H1 (cell line): Measurements from ENCODE around the gene MRAP2. TPM values are rescaled to one million over a fixed set of nuclear protein-coding genes. Genes with fewer than 3 reads are reported as not detected.
A peak's percentile ranks its signal among the peaks of the same experiment; 100 is the strongest.

Source experiments
- CTCF ChIA-PET: fragments of 300-600 bp; sonication (Branson Sonifier 250); formaldehyde crosslinking; loops from one replicate; lab custom pipeline; 2021; ENCODE audit not compliant: partially characterized antibody; lab: Charles Lee
- POLR2A ChIA-PET: fragments of 300-600 bp; sonication (Branson Sonifier 250); formaldehyde crosslinking; loops from one replicate; lab custom pipeline; 2021; ENCODE audit warnings: inconsistent platforms; ENCODE audit not compliant: partially characterized antibody; lab: Charles Lee
- DNase-seq, 2 experiments: peaks; one replicate each; pipeline versions ENCODE4 v3.0.0 to v3.0.0-alpha.2; 2010 to 2022; ENCODE audit warnings: low spot score in 2 of 2, low read depth in 1 of 2, mixed read lengths in 1 of 2
- FAIRE-seq: peaks from 2 replicates; lab custom pipeline; 2011; peaks lifted over from hg19 to GRCh38; lab: Jason Lieb, UNC
- H2AFZ ChIP-seq: 2 replicates; pipeline ENCODE4 v1.8.1; 2012; ENCODE audit warnings: low read length, inconsistent platforms
- H2AK5ac ChIP-seq: 2 replicates; pipeline ENCODE4 v1.6.1; 2013; ENCODE audit warnings: low read depth, low read length
- H2BK120ac ChIP-seq: replicated peaks from 2 replicates; pipeline ENCODE3; 2013; ENCODE audit warnings: low read depth, low read length, inconsistent platforms
- H2BK12ac ChIP-seq: 2 replicates; pipeline ENCODE4 v1.6.1; 2013; ENCODE audit warnings: low read depth, low read length
- H2BK15ac ChIP-seq: 2 replicates; pipeline ENCODE4 v1.6.1; 2013; ENCODE audit warnings: low read length
- H2BK20ac ChIP-seq: 2 replicates; pipeline ENCODE4 v1.6.1; 2013; ENCODE audit warnings: low read length
- H2BK5ac ChIP-seq: 2 replicates; pipeline ENCODE4 v1.6.1; 2013; ENCODE audit warnings: low read depth, low read length
- H3K14ac ChIP-seq: 2 replicates; pipeline ENCODE4 v1.6.1; 2013; ENCODE audit warnings: inconsistent platforms; ENCODE audit not compliant: insufficient read length
- H3K18ac ChIP-seq: 2 replicates; pipeline ENCODE4 v1.6.1; 2013; ENCODE audit warnings: low read length; ENCODE audit errors: extremely low read depth
- H3K23ac ChIP-seq: 2 replicates; pipeline ENCODE4 v1.6.1; 2013; ENCODE audit warnings: inconsistent platforms; ENCODE audit not compliant: insufficient read length
- H3K23me2 ChIP-seq: 2 replicates; pipeline ENCODE4 v1.6.1; 2013; ENCODE audit warnings: low read depth, low read length
- H3K27ac ChIP-seq: 2 replicates; pipeline ENCODE4 v1.6.1; 2011; ENCODE audit warnings: low read depth, low read length, inconsistent platforms
- H3K27me3 ChIP-seq, 4 experiments: replicated peaks in 1 of 4; 1 replicate in 1 of 4; 2 replicates in 3 of 4; pipeline versions ENCODE4 v1.6.1 to v1.8.1; 2011 to 2013; ENCODE audit warnings: low read length in 3 of 4, mild to moderate bottlenecking in 3 of 4, inconsistent platforms in 2 of 4, mixed read lengths in 2 of 4, moderate library complexity in 1 of 4; ENCODE audit not compliant: control insufficient read depth in 3 of 4, insufficient read depth in 3 of 4; ENCODE audit errors: extremely low read depth in 1 of 4
- H3K36me3 ChIP-seq, 4 experiments: 2 replicates each; pipeline versions ENCODE4 v1.6.1 to v1.8.1; 2011 to 2013; ENCODE audit warnings: mild to moderate bottlenecking in 4 of 4, low read length in 3 of 4, moderate library complexity in 2 of 4, control low read depth in 1 of 4, inconsistent platforms in 1 of 4; ENCODE audit not compliant: insufficient read depth in 4 of 4, control insufficient read depth in 2 of 4
- H3K4ac ChIP-seq: replicated peaks from 2 replicates; pipeline ENCODE3; 2013; ENCODE audit warnings: low read length, low read depth, mixed read lengths, inconsistent platforms; ENCODE audit not compliant: insufficient read length
- H3K4me1 ChIP-seq, 4 experiments: replicated peaks in 1 of 4; 1 replicate in 1 of 4; 2 replicates in 3 of 4; pipeline versions ENCODE4 v1.6.1 to v1.8.1; 2011 to 2013; ENCODE audit warnings: low read length in 3 of 4, inconsistent platforms in 2 of 4, mixed read lengths in 1 of 4; ENCODE audit not compliant: insufficient read depth in 4 of 4, control insufficient read depth in 3 of 4
- H3K4me2 ChIP-seq, 2 experiments: 2 replicates each; pipeline versions ENCODE4 v1.6.1 to v1.8.1; 2011 to 2013; ENCODE audit warnings: low read depth in 2 of 2, low read length in 2 of 2, control low read depth in 1 of 2, inconsistent platforms in 1 of 2, mild to moderate bottlenecking in 1 of 2; ENCODE audit not compliant: insufficient read depth in 1 of 2
- H3K4me3 ChIP-seq, 4 experiments: fragments of 200-600, 300-600 bp in 1 of 4; sonication (generic), shearing (Covaris generic), sonication (Bioruptor Twin) in 1 of 4; 2 replicates each; pipeline versions ENCODE4 v1.5.1 to v1.8.1; 2011 to 2016; ENCODE audit warnings: low read length in 4 of 4, low read depth in 3 of 4, control low read depth in 2 of 4, inconsistent platforms in 2 of 4, mild to moderate bottlenecking in 2 of 4, mixed read lengths in 1 of 4, moderate library complexity in 1 of 4; ENCODE audit not compliant: insufficient read depth in 2 of 4; ENCODE audit errors: extremely low read depth in 1 of 4
- H3K56ac ChIP-seq: replicated peaks from 2 replicates; pipeline ENCODE3; 2013; ENCODE audit warnings: low read depth, mild to moderate bottlenecking, mixed read lengths, low read length, inconsistent platforms; ENCODE audit not compliant: insufficient read length
- H3K79me1 ChIP-seq: 2 replicates; pipeline ENCODE4 v1.6.1; 2013; ENCODE audit warnings: low read depth, low read length, control low read depth
- H3K79me2 ChIP-seq, 2 experiments: 2 replicates each; pipeline versions ENCODE4 v1.6.1 to v1.8.1; 2012 to 2013; ENCODE audit warnings: low read length in 2 of 2, mild to moderate bottlenecking in 2 of 2, inconsistent platforms in 1 of 2; ENCODE audit not compliant: insufficient read depth in 2 of 2, control insufficient read depth in 1 of 2
- H3K9ac ChIP-seq, 4 experiments: replicated peaks in 1 of 4; 1 replicate in 1 of 4; 2 replicates in 3 of 4; pipeline versions ENCODE4 v1.6.1 to v1.8.1; 2011 to 2013; ENCODE audit warnings: low read depth in 3 of 4, low read length in 3 of 4, control low read depth in 2 of 4, mild to moderate bottlenecking in 2 of 4, moderate library complexity in 2 of 4, inconsistent platforms in 1 of 4; ENCODE audit errors: extremely low read depth in 1 of 4
- H3K9me3 ChIP-seq, 2 experiments: 2 replicates each; pipeline versions ENCODE4 v1.6.1 to v1.8.1; 2012 to 2013; ENCODE audit warnings: mild to moderate bottlenecking in 2 of 2, moderate library complexity in 2 of 2, control low read depth in 1 of 2, inconsistent platforms in 1 of 2, low read depth in 1 of 2, low read length in 1 of 2, mixed read lengths in 1 of 2; ENCODE audit not compliant: insufficient read depth in 2 of 2
- H4K20me1 ChIP-seq, 2 experiments: replicated peaks in 1 of 2; 2 replicates each; pipeline versions ENCODE3 to v1.8.1; 2011 to 2013; ENCODE audit warnings: inconsistent platforms in 2 of 2, low read length in 2 of 2, mild to moderate bottlenecking in 1 of 2; ENCODE audit not compliant: insufficient read depth in 2 of 2, control insufficient read depth in 1 of 2
- H4K5ac ChIP-seq: 2 replicates; pipeline ENCODE4 v1.6.1; 2013; ENCODE audit warnings: low read length, low read depth, mixed read lengths, inconsistent platforms; ENCODE audit not compliant: insufficient read length
- H4K8ac ChIP-seq: 2 replicates; pipeline ENCODE4 v1.8.0; 2013; ENCODE audit warnings: mild to moderate bottlenecking, moderate library complexity, low read length, inconsistent platforms; ENCODE audit not compliant: insufficient read depth; ENCODE audit errors: extremely low read depth
- H4K91ac ChIP-seq: replicated peaks from 2 replicates; pipeline ENCODE3; 2013; ENCODE audit warnings: low read length, mixed read lengths, inconsistent platforms; ENCODE audit not compliant: insufficient read length
- NRF1 ChIP-seq: IDR thresholded peaks from 2 replicates; pipeline ENCODE4 v1.6.1; 2011; ENCODE audit warnings: mild to moderate bottlenecking, low read depth, low read length, improper control_type of control experiment
- RAD21 ChIP-seq, 2 experiments: IDR thresholded peaks in 1 of 2; conservative IDR thresholded peaks in 1 of 2; 2 replicates each; pipeline ENCODE4 v1.6.1; 2011; ENCODE audit warnings: low read depth in 2 of 2, low read length in 2 of 2, improper control_type of control experiment in 1 of 2, inconsistent platforms in 1 of 2, mild to moderate bottlenecking in 1 of 2, moderate library complexity in 1 of 2
- polyA plus RNA-seq, 7 experiments: library from polyadenylated mRNA; depleted of rRNA in 3 of 7; stranded (reverse) in 5 of 7; unstranded in 2 of 7; fragments of >200 nt in 5 of 7; fragments of 200-250 nt in 2 of 7; gene quantifications; 1 replicate in 5 of 7; 2 replicates in 1 of 7; 4 replicates in 1 of 7; pipeline versions ENCODE4 v1.2.1 to v1.2.3, GENCODE V29; 2011 to 2013; ENCODE audit warnings: missing spikeins in 2 of 7, mixed read lengths in 2 of 7
- total RNA-seq: library from RNA; stranded (reverse); fragmentation: NEBNext Ultra II Directional; extraction: Animal tissue kit (Norgen Biotek cat#: 25700); gene quantifications from 2 replicates; pipeline ENCODE4 v1.2.1, GENCODE V29; 2021
- TF ChIP-seq, protein P1 (sequence below), 3 experiments: IDR thresholded peaks; 1 replicate in 2 of 3; 2 replicates in 1 of 3; pipeline versions ENCODE4 v1.5.1 to v1.6.1; 2011; ENCODE audit warnings: low read length in 3 of 3, mild to moderate bottlenecking in 3 of 3, inconsistent platforms in 2 of 3, low read depth in 1 of 3, moderate library complexity in 1 of 3; ENCODE audit not compliant: insufficient read depth in 1 of 3; ENCODE audit errors: control extremely low read depth in 1 of 3

Gene MRAP2
- total and polyA plus RNA-seq, 2 of the 8 experiments (the other 6 are each of a cell fraction or from before 2014, with no cell fraction given): 5.0 to 11.0 TPM

DNA sequence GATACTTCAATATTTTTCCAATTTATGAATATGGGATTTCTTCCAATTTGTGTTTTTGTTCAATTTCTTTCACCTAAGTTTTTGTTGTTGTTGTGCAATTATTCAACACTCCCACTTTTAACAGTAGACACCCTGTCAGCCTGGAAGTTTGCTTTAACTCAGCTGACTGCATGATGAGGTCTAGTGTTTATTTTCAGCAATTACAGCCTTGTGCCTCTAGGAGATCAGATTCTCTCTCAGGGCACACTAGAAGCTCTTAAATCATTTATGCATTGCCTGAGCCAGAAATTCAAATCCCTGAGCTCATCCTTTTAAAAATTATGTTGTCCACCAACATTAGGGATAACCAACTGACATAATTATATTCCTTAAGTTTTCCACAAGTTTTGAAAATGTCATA is 85.7 kb downstream of the MRAP2 start:
- H3K18ac ChIP-seq: no peak overlapping the region
- no peak overlapping the region for H2BK15ac ChIP-seq

More for the DNA sequence above, 85.7 kb downstream of the MRAP2 start:
- DNase-seq (no peak), FAIRE-seq (peak; percentile 42)
- Histone ChIP-seq H3K79me1 (no peaks in the 10 kb centered on the region), H2BK20ac (no peak overlapping the region), H2BK5ac (no peak overlapping the region), H2BK120ac (no peak overlapping the region), H3K27ac (no peak overlapping the region), H4K5ac (no peak overlapping the region), H4K8ac (no peak overlapping the region), H2AK5ac (no peak overlapping the region), H3K14ac (no peak overlapping the region), H4K20me1 (no peaks in the 10 kb centered on the region), H2BK12ac (no peak overlapping the region), H3K23me2 (no peaks in the 10 kb centered on the region; the same call in 1 of the 2 replicates), H3K27me3 (no peaks in the 10 kb centered on the region), H3K56ac (no peak overlapping the region), H3K9me3 (no peaks in the 10 kb centered on the region), H3K4ac (no peak overlapping the region), H3K4me1 (no peaks in the 10 kb centered on the region), H2AFZ (no peak overlapping the region), H3K79me2 (no peaks in the 10 kb centered on the region), H3K9ac (no peak overlapping the region), H4K91ac (no peak overlapping the region), H3K36me3 (peaks cover 0 to 1% (median under 1%) of the 10 kb centered on the region in 4 experiments; a peak in 3 of 8 replicates), H3K23ac (no peak overlapping the region), H3K4me3 (no peak overlapping the region), H3K4me2 (no peak overlapping the region)
- CTCF ChIA-PET: interaction anchor here (0.8 to 3.1 kb wide), 12 partner anchors 8 to 230 kb away, joined by 3 to 15 read pairs (median 4); no protein-coding TSS in a partner anchor
- TF ChIP-seq NRF1 (no peak), RAD21 (IDR thresholded peaks at IDR 0.05 in 1 of 2, conservative IDR thresholded peaks at IDR 0.05 in 1 of 2; ENCODE audit: low read depth in 2 of 2, low read length in 2 of 2) (peak; percentile 10 to 19; a peak in 1 of 4 replicates)
- TF ChIP-seq, protein P1, sequence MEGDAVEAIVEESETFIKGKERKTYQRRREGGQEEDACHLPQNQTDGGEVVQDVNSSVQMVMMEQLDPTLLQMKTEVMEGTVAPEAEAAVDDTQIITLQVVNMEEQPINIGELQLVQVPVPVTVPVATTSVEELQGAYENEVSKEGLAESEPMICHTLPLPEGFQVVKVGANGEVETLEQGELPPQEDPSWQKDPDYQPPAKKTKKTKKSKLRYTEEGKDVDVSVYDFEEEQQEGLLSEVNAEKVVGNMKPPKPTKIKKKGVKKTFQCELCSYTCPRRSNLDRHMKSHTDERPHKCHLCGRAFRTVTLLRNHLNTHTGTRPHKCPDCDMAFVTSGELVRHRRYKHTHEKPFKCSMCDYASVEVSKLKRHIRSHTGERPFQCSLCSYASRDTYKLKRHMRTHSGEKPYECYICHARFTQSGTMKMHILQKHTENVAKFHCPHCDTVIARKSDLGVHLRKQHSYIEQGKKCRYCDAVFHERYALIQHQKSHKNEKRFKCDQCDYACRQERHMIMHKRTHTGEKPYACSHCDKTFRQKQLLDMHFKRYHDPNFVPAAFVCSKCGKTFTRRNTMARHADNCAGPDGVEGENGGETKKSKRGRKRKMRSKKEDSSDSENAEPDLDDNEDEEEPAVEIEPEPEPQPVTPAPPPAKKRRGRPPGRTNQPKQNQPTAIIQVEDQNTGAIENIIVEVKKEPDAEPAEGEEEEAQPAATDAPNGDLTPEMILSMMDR (IDR thresholded peaks at IDR 0.05; ENCODE audit: control extremely low read depth in 1 of 3, insufficient read depth in 1 of 3, low read depth in 1 of 3, low read length in 3 of 3): peak in 1 of 3 experiments; percentile 6; a peak in 1 of 4 replicates
- POLR2A ChIA-PET: no interaction called here
